Neural cell (in vitro differentiated cells): Measurements from ENCODE around the gene PTPN1.

Experiments used
- CTCF ChIP-seq: fragments of 450-650 bp; IDR thresholded peaks from 2 replicates; pipeline ENCODE4 v1.5.1; 2014; ENCODE audit warnings: antibody characterized with exemption, mild to moderate bottlenecking, moderate library complexity; ENCODE audit not compliant: poor library complexity, severe bottlenecking
- EP300 ChIP-seq: fragments of 450-650 bp; conservative IDR thresholded peaks from 2 replicates; pipeline ENCODE4 v1.6.1; 2014; ENCODE audit warnings: antibody characterized with exemption, mild to moderate bottlenecking, moderate library complexity; ENCODE audit not compliant: poor library complexity, severe bottlenecking
- EZH2 ChIP-seq: fragments of 200-600, 300-800 bp; shearing (Covaris generic), sonication (generic); IDR thresholded peaks from 2 replicates; pipeline ENCODE4 v1.6.1; 2014; ENCODE audit warnings: antibody characterized with exemption, low read length, borderline replicate concordance, mild to moderate bottlenecking; ENCODE audit not compliant: insufficient read depth, poor library complexity, severe bottlenecking
- MXI1 ChIP-seq: fragments of 450-650 bp; conservative IDR thresholded peaks from 2 replicates; pipeline ENCODE4 v1.6.1; 2014; ENCODE audit warnings: antibody characterized with exemption, mild to moderate bottlenecking; ENCODE audit not compliant: poor library complexity, severe bottlenecking
- POLR2AphosphoS5 ChIP-seq: IDR thresholded peaks from 2 replicates; pipeline ENCODE4 v1.6.1; 2012
- RAD21 ChIP-seq: fragments of 450-650 bp; conservative IDR thresholded peaks from 2 replicates; pipeline ENCODE4 v1.6.1; 2014; ENCODE audit warnings: antibody characterized with exemption, mild to moderate bottlenecking, moderate library complexity
- SMC3 ChIP-seq: fragments of 450-650 bp; conservative IDR thresholded peaks from 2 replicates; pipeline ENCODE4 v1.6.1; 2014; ENCODE audit warnings: antibody characterized with exemption, mild to moderate bottlenecking, moderate library complexity; ENCODE audit not compliant: poor library complexity
- TAF1 ChIP-seq: IDR thresholded peaks from 2 replicates; pipeline ENCODE4 v1.6.1; 2012; ENCODE audit warnings: low read depth
- TF ChIP-seq, protein P1 (sequence below): IDR thresholded peaks from 2 replicates; pipeline ENCODE4 v1.6.1; 2012; ENCODE audit warnings: borderline replicate concordance

GRCh38 chr20:50630578-50631263, 120.5 kb downstream of the PTPN1 start:
- TF ChIP-seq CTCF (no peak), TAF1 (no peak), RAD21 (no peak), EZH2 (no peak), MXI1 (no peak), EP300 (no peak), POLR2AphosphoS5 (no peak), SMC3 (no peak)
- TF ChIP-seq, protein P1, sequence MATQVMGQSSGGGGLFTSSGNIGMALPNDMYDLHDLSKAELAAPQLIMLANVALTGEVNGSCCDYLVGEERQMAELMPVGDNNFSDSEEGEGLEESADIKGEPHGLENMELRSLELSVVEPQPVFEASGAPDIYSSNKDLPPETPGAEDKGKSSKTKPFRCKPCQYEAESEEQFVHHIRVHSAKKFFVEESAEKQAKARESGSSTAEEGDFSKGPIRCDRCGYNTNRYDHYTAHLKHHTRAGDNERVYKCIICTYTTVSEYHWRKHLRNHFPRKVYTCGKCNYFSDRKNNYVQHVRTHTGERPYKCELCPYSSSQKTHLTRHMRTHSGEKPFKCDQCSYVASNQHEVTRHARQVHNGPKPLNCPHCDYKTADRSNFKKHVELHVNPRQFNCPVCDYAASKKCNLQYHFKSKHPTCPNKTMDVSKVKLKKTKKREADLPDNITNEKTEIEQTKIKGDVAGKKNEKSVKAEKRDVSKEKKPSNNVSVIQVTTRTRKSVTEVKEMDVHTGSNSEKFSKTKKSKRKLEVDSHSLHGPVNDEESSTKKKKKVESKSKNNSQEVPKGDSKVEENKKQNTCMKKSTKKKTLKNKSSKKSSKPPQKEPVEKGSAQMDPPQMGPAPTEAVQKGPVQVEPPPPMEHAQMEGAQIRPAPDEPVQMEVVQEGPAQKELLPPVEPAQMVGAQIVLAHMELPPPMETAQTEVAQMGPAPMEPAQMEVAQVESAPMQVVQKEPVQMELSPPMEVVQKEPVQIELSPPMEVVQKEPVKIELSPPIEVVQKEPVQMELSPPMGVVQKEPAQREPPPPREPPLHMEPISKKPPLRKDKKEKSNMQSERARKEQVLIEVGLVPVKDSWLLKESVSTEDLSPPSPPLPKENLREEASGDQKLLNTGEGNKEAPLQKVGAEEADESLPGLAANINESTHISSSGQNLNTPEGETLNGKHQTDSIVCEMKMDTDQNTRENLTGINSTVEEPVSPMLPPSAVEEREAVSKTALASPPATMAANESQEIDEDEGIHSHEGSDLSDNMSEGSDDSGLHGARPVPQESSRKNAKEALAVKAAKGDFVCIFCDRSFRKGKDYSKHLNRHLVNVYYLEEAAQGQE: no peak
